Peyer's patch (tissue), 4 donors: ENCODE measurements around the gene CNTNAP2.

Experiments
- CTCF ChIP-seq, 6 experiments: fragments of 450-650 bp in 4 of 6; fragments of 200-600 bp in 2 of 6; sonication (generic) in 1 of 6; IDR thresholded peaks; one replicate each; pipeline ENCODE4 v1.5.1; 2017 to 2019; ENCODE audit warnings: antibody characterized with exemption in 6 of 6, mild to moderate bottlenecking in 3 of 6, moderate library complexity in 1 of 6
- POLR2A ChIP-seq, 2 donors: fragments of 450-650 bp; IDR thresholded peaks; one replicate each; pipeline ENCODE4 v1.5.1; 2017; ENCODE audit warnings: antibody characterized with exemption in 2 of 2, mild to moderate bottlenecking in 2 of 2, moderate library complexity in 2 of 2

GRCh38 chr7:147798001-147798400 lies 1681.4 kb downstream of the CNTNAP2 start:
- TF ChIP-seq CTCF (IDR thresholded peaks at IDR 0.05) (no peak), POLR2A (IDR thresholded peaks at IDR 0.05) (no peak)
